K562 (cell line): ENCODE measurements around the gene FMO2. TPM values are rescaled to one million over a fixed set of nuclear protein-coding genes. Genes with fewer than 3 reads are reported as not detected.

ENCODE experiments used
- ATAC-seq: fragments of 200-7000 bp; cut with Tn5 transposase; 3 replicates; pipeline ENCODE4 v1.9.1; 2020; ENCODE audit warnings: moderate library complexity
- BruUV-seq: library from RNA; stranded (reverse); fragments of 400-500 nt; replicated peaks from 2 replicates; lab custom pipeline; 2021; lab: Mats Ljungman, UMichigan
- CTCF ChIA-PET: fragments of 300-600 bp; formaldehyde crosslinking; extraction: SDS; loops from one replicate; lab custom pipeline; 2021; ENCODE audit warnings: low intra/inter-chr PET ratio; lab: Yijun Ruan, JAX
- POLR2A ChIA-PET: fragments of 300-600, 350-650 bp; sonication (Branson Sonifier 250); formaldehyde crosslinking; extraction: SDS; loops from one replicate; lab custom pipeline; 2021; ENCODE audit warnings: antibody characterized with exemption, inconsistent platforms; lab: Yijun Ruan, JAX
- DNase-seq, 4 experiments: peaks; one replicate each; pipeline versions ENCODE4 v3.0.0 to v3.0.0-alpha.2; 2011 to 2018; ENCODE audit warnings: low spot score in 3 of 4, mixed read lengths in 3 of 4; ENCODE audit errors: extremely low read depth in 1 of 4
- FAIRE-seq: peaks from 2 replicates; lab custom pipeline; 2011; peaks lifted over from hg19 to GRCh38; lab: Jason Lieb, UNC
- H2AFZ ChIP-seq: 2 replicates; pipeline ENCODE4 v1.6.0; 2011; ENCODE audit warnings: low read depth, low read length, control low read depth, inconsistent platforms
- H3K27ac ChIP-seq: fragments of 200-600 bp; 3 replicates; pipeline ENCODE4 v1.8.0; 2011; ENCODE audit warnings: low read depth, mild to moderate bottlenecking, control low read depth, inconsistent platforms, low read length, moderate library complexity, mixed read lengths; ENCODE audit errors: extremely low read depth
- H3K27me3 ChIP-seq, 2 experiments: fragments of 300-600 bp in 1 of 2; 2 replicates in 1 of 2; 3 replicates in 1 of 2; pipeline versions ENCODE4 v1.6.0 to v1.8.0; 2011; ENCODE audit warnings: inconsistent platforms in 2 of 2, low read length in 2 of 2, mild to moderate bottlenecking in 1 of 2, mixed read lengths in 1 of 2, moderate library complexity in 1 of 2; ENCODE audit not compliant: control insufficient read depth in 2 of 2, insufficient read depth in 2 of 2
- H3K36me3 ChIP-seq: fragments of 300-600 bp; 3 replicates; pipeline ENCODE4 v1.8.0; 2011; ENCODE audit warnings: mild to moderate bottlenecking, low read length, inconsistent platforms; ENCODE audit not compliant: control insufficient read depth, insufficient read depth
- H3K4me1 ChIP-seq, 2 experiments: fragments of 200-600 bp in 1 of 2; replicated peaks in 1 of 2; 2 replicates in 1 of 2; 3 replicates in 1 of 2; pipeline versions ENCODE4 v1.5.1 to v1.8.0; 2011; ENCODE audit warnings: inconsistent platforms in 2 of 2, low read length in 2 of 2, mild to moderate bottlenecking in 1 of 2, mixed read lengths in 1 of 2, moderate library complexity in 1 of 2; ENCODE audit not compliant: control insufficient read depth in 2 of 2, insufficient read depth in 2 of 2
- H3K4me2 ChIP-seq: 2 replicates; pipeline ENCODE4 v1.6.1; 2011; ENCODE audit warnings: low read length, control low read depth, inconsistent platforms, mixed read lengths; ENCODE audit not compliant: insufficient read depth
- H3K4me3 ChIP-seq: fragments of 200-600 bp; sonication (generic), shearing (Covaris generic); 2 replicates; pipeline ENCODE4 v1.5.1; 2016; ENCODE audit warnings: control low read depth, inconsistent platforms
- H3K79me2 ChIP-seq: fragments of 200-600 bp; 3 replicates; pipeline ENCODE4 v1.8.0; 2011; ENCODE audit warnings: low read length, inconsistent platforms; ENCODE audit not compliant: control insufficient read depth, insufficient read depth
- H3K9ac ChIP-seq, 2 experiments: 2 replicates each; pipeline versions ENCODE4 v1.6.0 to v1.6.1; 2011; ENCODE audit warnings: low read depth in 2 of 2, low read length in 2 of 2, control low read depth in 1 of 2, inconsistent platforms in 1 of 2, mild to moderate bottlenecking in 1 of 2, mixed read lengths in 1 of 2; ENCODE audit not compliant: insufficient read depth in 1 of 2
- H3K9me1 ChIP-seq: one replicate; pipeline ENCODE4 v1.6.0; 2011; ENCODE audit warnings: inconsistent platforms, mild to moderate bottlenecking, low read length, moderate library complexity; ENCODE audit not compliant: control insufficient read depth, insufficient read depth
- H3K9me3 ChIP-seq: replicated peaks from 2 replicates; pipeline ENCODE4 v1.5.1; 2011; ENCODE audit warnings: low read depth, low read length, inconsistent platforms; ENCODE audit not compliant: control insufficient read depth, insufficient read depth
- H4K20me1 ChIP-seq: replicated peaks from 2 replicates; pipeline ENCODE4 v1.6.1; 2011; ENCODE audit warnings: low read length, inconsistent platforms, mixed read lengths; ENCODE audit not compliant: control insufficient read depth, insufficient read depth
- CREB3L1 ChIP-seq: fragments of 450-650 bp; IDR thresholded peaks from 2 replicates; pipeline ENCODE4 v1.6.1; 2014; ENCODE audit warnings: low read depth, mild to moderate bottlenecking, moderate library complexity, borderline replicate concordance
- DIDO1 ChIP-seq: fragments of 450-650 bp; IDR thresholded peaks from 2 replicates; pipeline ENCODE4 v1.6.1; 2016; ENCODE audit warnings: low read depth, missing biosample characterization, missing genetic modification characterization
- E2F6 ChIP-seq, 2 experiments: IDR thresholded peaks; 2 replicates each; pipeline ENCODE4 v1.6.1; 2011; ENCODE audit warnings: borderline replicate concordance in 1 of 2, control low read depth in 1 of 2, low read depth in 1 of 2, low read length in 1 of 2, mild to moderate bottlenecking in 1 of 2, mixed read lengths in 1 of 2, moderate library complexity in 1 of 2; ENCODE audit not compliant: insufficient read depth in 1 of 2, insufficient read length in 1 of 2, poor library complexity in 1 of 2, severe bottlenecking in 1 of 2; ENCODE audit errors: extremely low read depth in 1 of 2
- FOXA1 ChIP-seq: fragments of 450-650 bp; IDR thresholded peaks from 2 replicates; pipeline ENCODE4 v1.6.1; 2016; ENCODE audit warnings: mild to moderate bottlenecking, borderline replicate concordance
- JUND ChIP-seq, 2 experiments: IDR thresholded peaks; 2 replicates in 1 of 2; 3 replicates in 1 of 2; pipeline ENCODE4 v1.6.1; 2011; ENCODE audit warnings: borderline replicate concordance in 2 of 2, low read depth in 2 of 2, low read length in 2 of 2, improper control_type of control experiment in 1 of 2, missing biosample characterization in 1 of 2, missing genetic modification characterization in 1 of 2, missing genetic modification reagents in 1 of 2
- MAX ChIP-seq: sonication (generic); formaldehyde crosslinking; IDR thresholded peaks from 2 replicates; pipeline ENCODE4 v1.9.0; 2022; ENCODE audit warnings: mild to moderate bottlenecking, missing genetic modification reagents
- MBD1 ChIP-seq: fragments of 250-450 bp; sonication (Bioruptor Pico); IDR thresholded peaks from 2 replicates; pipeline ENCODE4 v1.8.0; 2022; ENCODE audit warnings: inconsistent platforms
- NBN ChIP-seq: fragments of 450-650 bp; IDR thresholded peaks from 2 replicates; pipeline ENCODE4 v1.6.1; 2016; ENCODE audit warnings: low read depth, mild to moderate bottlenecking
- RFX1 ChIP-seq: fragments of 450-650 bp; IDR thresholded peaks from 2 replicates; pipeline ENCODE4 v1.6.1; 2016; ENCODE audit warnings: mild to moderate bottlenecking, moderate library complexity
- SIRT6 ChIP-seq: IDR thresholded peaks from one replicate; pipeline ENCODE4 v1.6.1; 2012; ENCODE audit warnings: low read depth, mild to moderate bottlenecking, control low read depth, inconsistent platforms, low read length, moderate library complexity
- STAT6 ChIP-seq: sonication (generic); formaldehyde crosslinking; IDR thresholded peaks from 2 replicates; pipeline ENCODE4 v1.8.1; 2023; ENCODE audit warnings: mild to moderate bottlenecking, missing genetic modification reagents
- SUPT5H ChIP-seq: fragments of 450-650 bp; IDR thresholded peaks from 2 replicates; pipeline ENCODE4 v1.6.1; 2016
- TAL1 ChIP-seq: fragments of 450-650 bp; IDR thresholded peaks from 2 replicates; pipeline ENCODE4 v1.6.1; 2016; ENCODE audit warnings: mild to moderate bottlenecking
- ZKSCAN3 ChIP-seq: fragments of 250-450 bp; sonication (Bioruptor Pico); IDR thresholded peaks from 2 replicates; pipeline ENCODE4 v1.4.0; 2020
- ZNF699 ChIP-seq: fragments of 250-450 bp; sonication (Bioruptor Pico); IDR thresholded peaks from 2 replicates; pipeline ENCODE4 v1.8.0; 2021; ENCODE audit warnings: mild to moderate bottlenecking, moderate library complexity; ENCODE audit not compliant: insufficient replicate concordance
- WGBS: fragments of 100-300 bp; shearing (Covaris generic); methylation state at CpG from one replicate; pipeline ENCODE4 v1.1.6; 2016; ENCODE audit warnings: low coverage, mixed read lengths; ENCODE audit not compliant: insufficient coverage; ENCODE audit errors: missing lambda C conversion rate; 5-methylcytosine and 5-hydroxymethylcytosine counted together
- in situ Hi-C: fragments of 300-500 bp; cut with MboI; formaldehyde crosslinking; loops from 4 replicates; pipeline ENCODE4 v1.15.0; 2018; ENCODE audit warnings: inconsistent platforms, mixed read lengths
- intact Hi-C: fragments of 100-400 bp; cut with micrococcal nuclease; formaldehyde crosslinking; loops from 2 replicates; pipeline ENCODE4 v1.14.2; 2022
- polyA plus RNA-seq, 8 experiments: library from polyadenylated mRNA; depleted of rRNA in 4 of 8; stranded (reverse) in 5 of 8; unstranded in 3 of 8; fragments of >200 nt; fragmentation: Nextera tagmentation in 2 of 8; fragmentation: Illumina TruSeq in 1 of 8; extraction: Ambion mirVana in 2 of 8; extraction: Trizol in 1 of 8; gene quantifications; 2 replicates each; pipeline versions ENCODE4 v1.2.1 to v1.2.3, GENCODE V29; 2011 to 2014; ENCODE audit warnings: inconsistent platforms in 1 of 8, missing spikeins in 1 of 8
- total RNA-seq, 7 experiments: library from RNA; depleted of rRNA in 6 of 7; stranded (reverse); fragments of >200 nt in 6 of 7; fragmentation: Illumina TruSeq in 2 of 7; extraction: Trizol in 2 of 7; gene quantifications; 2 replicates each; pipeline versions ENCODE4 v1.2.1 to v1.2.3, GENCODE V29; 2011 to 2021; ENCODE audit warnings: low replicate concordance in 1 of 7

The FMO2 gene
- total and polyA plus RNA-seq, 9 of the 15 experiments (the other 6 are each of a cell fraction or from before 2014, with no cell fraction given): not detected

GRCh38 chr1:171198081-171198480 is 13.0 kb downstream of the FMO2 start:
- H3K4me2 ChIP-seq: no peak overlapping the region
- intact Hi-C loops (no loop called here), in situ Hi-C loops (no loop called here)
- ATAC-seq (no peak), FAIRE-seq (no peak), DNase-seq (no peak)
- WGBS: 0% methylated on average over 3 of the region's 3 CpGs
- no peaks in the 10 kb centered on the region for H3K4me1 ChIP-seq
- H3K9ac ChIP-seq: no peak overlapping the region
- H3K27me3 ChIP-seq: no peaks in the 10 kb centered on the region
- H3K9me1 ChIP-seq: no peaks in the 10 kb centered on the region
- H3K79me2 ChIP-seq: no peaks in the 10 kb centered on the region
- H2AFZ ChIP-seq: no peak overlapping the region
- no peak overlapping the region for H3K27ac ChIP-seq
- H3K4me3 ChIP-seq: no peak overlapping the region
- H4K20me1 ChIP-seq: no peaks in the 10 kb centered on the region
- CTCF ChIA-PET: no interaction called here
- BruUV-seq: no TSS peak
- POLR2A ChIA-PET: no interaction called here
- no peaks in the 10 kb centered on the region for H3K36me3 ChIP-seq
- no peaks in the 10 kb centered on the region for H3K9me3 ChIP-seq
- TF ChIP-seq TAL1 (no peak), MBD1 (CRISPR knock-in tag) (no peak), E2F6 (IDR thresholded peaks at IDR 0.05; ENCODE audit: borderline replicate concordance in 1 of 2, extremely low read depth in 1 of 2, insufficient read depth in 1 of 2, insufficient read length in 1 of 2, low read depth in 1 of 2, low read length in 1 of 2, poor library complexity in 1 of 2, severe bottlenecking in 1 of 2) (no peak), JUND (IDR thresholded peaks at IDR 0.05; ENCODE audit: borderline replicate concordance, low read depth, low read length) (no peak), JUND (tag; IDR thresholded peaks at IDR 0.05; ENCODE audit: borderline replicate concordance, low read depth, low read length) (no peak), RFX1 (no peak), NBN (no peak), ZNF699 (no peak), STAT6 (no peak), SIRT6 (no peak), CREB3L1 (no peak), DIDO1 (tag) (no peak), MAX (CRISPR knock-in tag) (no peak), SUPT5H (no peak), FOXA1 (no peak), ZKSCAN3 (CRISPR knock-in tag) (no peak)
